HG02571 (cell line): ENCODE data around the gene IGFBP2.
A peak's percentile ranks its signal among the peaks of the same experiment; 100 is the strongest.

ENCODE experiments used
- ATAC-seq: cut with Tn5 transposase; IDR thresholded peaks from one replicate; pipeline ENCODE4 v1.9.1; 2021; ENCODE audit warnings: mild to moderate bottlenecking, moderate library complexity; ENCODE audit not compliant: unreplicated experiment

IGFBP2 gene

GRCh38 chr2:216661051-216661450, 27.8 kb downstream of the IGFBP2 start:
- ATAC-seq = no peak

GRCh38 chr2:216661639-216662375, 28.6 kb downstream of the IGFBP2 start:
- ATAC-seq = no peak

DNA sequence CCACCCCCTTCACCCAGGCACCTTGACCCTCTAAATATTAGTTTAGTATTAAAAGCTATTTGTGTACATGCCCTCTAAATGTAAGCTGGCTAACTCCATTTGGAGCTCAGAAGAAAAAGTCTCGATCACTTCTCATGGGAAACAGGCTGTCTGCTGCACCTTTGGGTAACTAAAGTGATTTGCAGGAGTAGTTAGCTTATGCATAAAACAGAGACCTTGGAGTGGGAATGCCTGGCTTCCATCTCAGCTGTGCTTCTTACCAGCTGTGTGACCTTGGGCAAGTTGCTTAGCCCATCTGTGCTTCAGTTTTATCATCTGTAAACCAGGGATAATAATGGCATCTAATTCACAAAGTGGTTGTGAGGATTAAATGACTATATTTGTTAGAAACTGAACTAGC, 29.9 kb downstream of the IGFBP2 start:
- no peak for ATAC-seq

DNA sequence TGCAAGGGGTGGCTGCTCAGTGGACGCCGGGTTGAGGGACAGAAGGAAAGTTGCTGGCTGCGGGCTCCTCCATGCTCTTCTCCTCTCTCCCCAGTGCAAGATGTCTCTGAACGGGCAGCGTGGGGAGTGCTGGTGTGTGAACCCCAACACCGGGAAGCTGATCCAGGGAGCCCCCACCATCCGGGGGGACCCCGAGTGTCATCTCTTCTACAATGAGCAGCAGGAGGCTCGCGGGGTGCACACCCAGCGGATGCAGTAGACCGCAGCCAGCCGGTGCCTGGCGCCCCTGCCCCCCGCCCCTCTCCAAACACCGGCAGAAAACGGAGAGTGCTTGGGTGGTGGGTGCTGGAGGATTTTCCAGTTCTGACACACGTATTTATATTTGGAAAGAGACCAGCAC, 30.6 kb downstream of the IGFBP2 start:
- no peak for ATAC-seq

- no peak for ATAC-seq
These were observed 31.4 kb downstream of the IGFBP2 start for GRCh38 chr2:216664593-216665034.

- ATAC-seq = no peak
These were observed 32.0 kb downstream of the IGFBP2 start for GRCh38 chr2:216665242-216665641.

DNA sequence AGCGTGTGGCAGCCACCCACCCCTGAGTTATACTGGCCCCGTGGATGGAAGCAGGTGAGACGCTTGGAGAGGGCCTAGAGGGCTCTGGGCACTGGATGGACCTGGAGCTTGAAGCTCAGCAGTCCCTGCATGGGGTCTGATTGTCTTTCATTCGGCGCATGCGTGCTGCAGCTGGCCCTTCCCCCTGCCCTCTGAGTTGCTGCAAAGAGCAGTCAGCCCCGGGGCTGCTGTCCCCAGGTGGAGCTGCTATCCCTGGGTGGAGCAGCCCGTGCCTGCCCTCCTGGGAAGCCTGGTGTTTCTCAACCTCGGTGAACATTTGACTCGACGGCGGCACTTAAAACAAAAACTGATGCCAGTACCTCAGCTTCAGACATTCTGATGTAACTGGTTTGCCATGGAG, 32.5 kb downstream of the IGFBP2 start:
- ATAC-seq = no peak

DNA sequence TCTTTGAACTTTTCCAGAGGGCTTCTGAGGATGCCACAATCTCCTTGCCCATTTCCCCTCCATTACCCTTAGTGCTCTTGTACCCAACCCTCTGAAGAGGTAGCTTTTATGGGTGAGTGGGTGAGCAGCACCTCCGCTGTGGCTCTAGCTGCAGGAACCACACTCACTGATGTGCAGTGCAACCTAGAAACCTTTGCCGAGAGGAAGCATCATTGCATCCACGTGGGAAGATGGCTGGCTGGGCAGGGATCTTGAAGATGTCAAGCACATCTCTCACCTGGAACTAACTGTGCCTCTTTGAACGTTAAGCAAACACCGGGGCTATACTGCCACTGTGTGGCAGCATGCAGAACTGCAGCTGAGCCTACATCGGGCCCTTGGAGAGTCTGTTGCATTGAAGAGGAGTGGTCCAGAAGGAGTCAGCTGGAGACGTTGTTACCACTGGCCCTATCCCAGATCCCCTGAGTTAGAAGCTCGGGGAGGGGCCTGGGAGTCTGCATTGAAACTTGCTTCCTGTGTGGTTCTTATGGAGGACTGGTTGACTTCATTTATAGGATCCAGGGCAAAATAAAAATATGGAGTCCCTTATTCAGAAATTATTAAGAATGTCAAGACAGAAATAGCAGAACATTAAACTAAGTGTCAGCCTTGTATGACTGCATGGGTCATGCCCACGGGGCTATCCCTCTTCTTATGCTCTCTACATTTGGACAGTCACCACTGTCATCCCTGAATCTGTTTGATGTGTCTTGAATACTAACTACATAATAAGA, 33.4 kb downstream of the IGFBP2 start:
- ATAC-seq = peak; percentile 68

DNA sequence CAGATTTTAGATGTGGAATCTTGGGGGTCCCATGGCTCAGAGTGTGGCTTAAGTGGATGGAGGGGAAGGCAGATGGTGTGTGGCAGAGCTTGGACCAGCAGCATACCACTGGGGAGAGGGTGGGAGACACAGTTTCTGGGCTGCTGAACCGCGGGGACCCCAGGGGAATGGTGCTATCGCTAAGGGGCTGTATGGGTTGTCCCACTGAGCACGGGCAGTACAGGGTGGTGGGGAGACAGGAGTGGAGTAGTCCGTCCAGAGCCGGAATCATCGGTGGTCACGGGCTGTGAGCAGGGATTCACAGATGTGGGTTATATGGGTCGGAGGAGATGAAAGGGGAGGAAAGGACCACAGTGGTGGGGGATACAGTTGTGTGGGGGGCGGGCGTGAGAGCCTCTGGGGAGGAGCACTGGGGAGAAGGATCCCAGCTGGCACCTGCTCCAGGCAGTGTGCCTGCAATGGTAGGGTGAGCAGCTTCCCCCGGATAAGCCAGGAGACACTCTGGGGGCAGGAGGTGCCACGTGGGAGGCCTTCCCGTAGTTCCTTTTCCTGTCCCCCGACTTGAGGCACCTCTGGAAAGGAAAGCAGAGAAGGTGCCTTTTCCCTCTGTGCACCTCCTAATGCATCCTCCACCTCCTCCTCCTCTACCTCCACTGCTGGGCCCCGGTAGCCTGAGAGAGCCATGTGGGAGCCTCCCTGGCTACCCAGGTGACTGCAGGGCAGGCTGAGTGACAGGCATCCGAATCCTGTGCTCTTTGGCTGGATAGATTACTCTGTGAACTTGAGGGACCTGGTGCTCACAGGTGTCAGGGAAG, 37.3 kb downstream of the IGFBP2 start:
- no peak for ATAC-seq

DNA sequence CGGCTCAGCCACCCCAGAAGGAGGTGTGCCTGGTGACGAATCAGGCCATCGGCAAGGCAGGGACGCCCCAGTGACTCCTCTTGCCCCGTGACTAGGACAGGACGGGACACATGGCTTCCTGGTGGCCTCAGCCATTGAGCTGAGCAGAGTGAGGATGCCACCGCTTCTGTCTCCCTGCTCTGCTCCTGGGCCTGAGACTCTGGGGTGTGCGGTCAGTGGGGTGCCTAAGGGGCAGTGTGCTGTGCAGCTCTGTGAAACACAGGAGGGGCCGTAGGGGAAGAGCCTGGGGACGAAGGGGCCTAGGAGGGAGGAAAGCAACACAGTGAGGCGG, 37.8 kb downstream of the IGFBP2 start:
- ATAC-seq = no peak

DNA sequence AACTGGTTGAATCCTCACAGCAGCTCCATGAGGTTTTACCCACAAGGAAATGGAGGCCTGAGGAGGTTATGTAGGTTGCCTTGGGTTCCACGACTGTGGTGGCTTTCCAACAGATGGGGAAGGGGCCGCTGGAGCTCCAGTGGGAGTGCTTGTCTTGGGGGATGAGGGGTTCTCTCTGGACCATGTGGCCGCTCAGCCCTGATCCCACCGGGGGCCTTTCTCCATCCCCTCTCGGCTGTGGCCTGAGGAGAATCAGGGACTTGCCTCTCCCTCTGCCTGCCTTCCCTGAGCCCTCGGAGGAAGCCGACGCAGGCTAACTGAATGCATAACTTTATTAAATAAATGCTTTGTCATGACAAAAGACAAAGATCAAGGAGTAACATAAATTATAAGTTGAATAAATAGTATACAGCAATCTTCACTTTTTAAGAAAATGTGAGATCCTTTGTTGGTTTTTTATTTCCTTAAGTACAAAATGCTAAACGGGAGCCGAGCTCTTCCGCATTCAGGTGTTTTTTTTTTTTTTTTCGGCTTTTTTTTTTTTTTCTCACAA, 38.6 kb downstream of the IGFBP2 start:
- ATAC-seq = no peak

GRCh38 chr2:216672466-216672865, 39.2 kb downstream of the IGFBP2 start:
- no peak for ATAC-seq

- no peak for ATAC-seq
These were observed 39.8 kb downstream of the IGFBP2 start for GRCh38 chr2:216673021-216673420.

- no peak for ATAC-seq
These were observed 40.4 kb downstream of the IGFBP2 start for GRCh38 chr2:216673609-216674008.

DNA sequence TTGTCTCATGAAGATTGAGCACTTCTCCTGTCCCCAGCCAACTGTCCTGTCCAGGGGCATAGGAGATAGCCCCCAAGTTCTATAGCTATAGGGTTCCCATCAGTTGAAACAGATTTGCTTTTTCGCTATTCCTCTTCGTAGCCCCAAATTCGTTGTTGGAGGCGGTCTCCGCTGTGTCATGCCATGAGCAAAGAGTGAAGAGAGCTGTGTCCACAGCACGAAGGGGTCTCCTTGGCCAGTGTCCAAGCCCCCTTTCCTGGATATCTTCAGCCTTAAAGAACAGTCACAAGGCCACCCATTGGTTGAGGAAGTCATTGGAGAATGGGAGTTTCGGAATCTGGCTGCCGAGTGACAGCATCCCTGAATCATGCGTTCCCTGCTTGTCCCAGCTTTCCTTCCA, 41.2 kb downstream of the IGFBP2 start:
- ATAC-seq = no peak

- no peak for ATAC-seq
These were observed 43.4 kb downstream of the IGFBP2 start for GRCh38 chr2:216676630-216677029.

- no peak for ATAC-seq
These were observed 44.3 kb downstream of the IGFBP2 start for GRCh38 chr2:216677439-216678097.

DNA sequence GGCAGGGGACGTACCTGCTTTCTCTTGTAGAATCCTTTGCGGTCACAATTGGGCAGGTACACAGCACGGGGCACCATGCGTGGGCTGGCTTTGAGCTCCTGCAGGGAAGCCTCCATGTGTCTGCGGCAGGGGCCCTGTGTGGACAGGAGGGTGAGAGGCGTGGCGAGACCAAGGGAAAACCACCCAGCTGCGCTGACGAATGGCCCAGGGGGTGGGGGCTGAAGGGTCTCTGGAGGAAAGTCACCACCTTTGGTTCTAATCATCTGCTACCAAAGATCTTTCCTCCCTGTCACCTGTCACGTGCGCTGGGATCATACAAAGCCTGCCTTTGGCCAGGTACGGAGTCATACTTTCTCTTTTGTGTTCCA, 44.9 kb downstream of the IGFBP2 start:
- ATAC-seq = no peak

DNA sequence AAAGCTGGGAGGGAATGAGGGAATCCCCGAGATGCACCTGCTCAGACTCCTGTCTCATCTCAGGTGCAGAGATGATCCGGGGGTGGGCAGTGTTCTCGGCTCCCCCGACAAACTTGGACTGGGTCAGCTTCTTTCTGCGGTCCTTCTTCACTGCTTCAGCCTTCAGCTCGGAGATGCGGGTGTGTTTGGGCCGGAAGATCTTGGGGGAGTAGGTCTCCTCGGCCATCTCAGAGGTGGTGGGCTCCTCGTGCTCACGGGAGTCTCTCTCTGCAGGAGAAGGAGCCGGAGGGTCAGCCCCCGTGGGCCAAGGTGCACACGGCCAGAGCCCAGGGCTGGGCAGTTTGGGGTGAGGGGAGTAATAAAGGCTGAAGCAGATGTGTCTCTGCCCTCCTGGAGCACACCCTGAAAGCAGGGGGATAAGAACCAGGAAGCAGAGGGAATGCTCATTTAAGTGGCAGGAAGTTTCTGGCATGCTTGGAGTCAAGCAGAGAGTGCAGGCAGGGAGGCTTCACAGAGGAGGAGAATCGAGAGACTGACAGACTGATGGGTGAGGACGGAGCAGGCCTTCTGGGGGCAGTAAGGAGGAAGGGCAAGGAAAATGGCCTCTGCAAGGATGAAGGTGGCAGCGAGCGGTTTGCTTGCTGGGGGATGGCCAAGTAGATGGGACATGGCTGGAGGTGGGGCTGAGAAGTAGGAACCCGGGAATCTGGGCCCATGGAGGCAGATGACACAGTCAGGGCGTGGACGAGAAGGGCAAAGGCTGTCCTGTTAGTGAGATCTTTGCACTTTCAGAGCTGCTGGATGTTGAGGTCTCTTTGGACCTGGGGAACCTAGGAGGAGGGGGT, 45.8 kb downstream of the IGFBP2 start:
- no peak for ATAC-seq

GRCh38 chr2:216679658-216680024, 46.4 kb downstream of the IGFBP2 start:
- no peak for ATAC-seq
